Lower leg skin (tissue), 3 donors: ENCODE data around the gene E2F2.

ENCODE experiments used
- POLR2A ChIP-seq, 2 donors: fragments of 450-650 bp; IDR thresholded peaks; one replicate each; pipeline ENCODE4 v1.6.1; 2016 to 2017; ENCODE audit warnings: antibody characterized with exemption in 2 of 2, mild to moderate bottlenecking in 1 of 2, moderate library complexity in 1 of 2
- TF ChIP-seq, protein P1 (sequence below), 3 donors: fragments of 450-650 bp; IDR thresholded peaks; one replicate each; pipeline ENCODE4 v1.5.1; 2016; ENCODE audit warnings: antibody characterized with exemption in 3 of 3, mild to moderate bottlenecking in 3 of 3, moderate library complexity in 2 of 3

- TF ChIP-seq, protein P1, sequence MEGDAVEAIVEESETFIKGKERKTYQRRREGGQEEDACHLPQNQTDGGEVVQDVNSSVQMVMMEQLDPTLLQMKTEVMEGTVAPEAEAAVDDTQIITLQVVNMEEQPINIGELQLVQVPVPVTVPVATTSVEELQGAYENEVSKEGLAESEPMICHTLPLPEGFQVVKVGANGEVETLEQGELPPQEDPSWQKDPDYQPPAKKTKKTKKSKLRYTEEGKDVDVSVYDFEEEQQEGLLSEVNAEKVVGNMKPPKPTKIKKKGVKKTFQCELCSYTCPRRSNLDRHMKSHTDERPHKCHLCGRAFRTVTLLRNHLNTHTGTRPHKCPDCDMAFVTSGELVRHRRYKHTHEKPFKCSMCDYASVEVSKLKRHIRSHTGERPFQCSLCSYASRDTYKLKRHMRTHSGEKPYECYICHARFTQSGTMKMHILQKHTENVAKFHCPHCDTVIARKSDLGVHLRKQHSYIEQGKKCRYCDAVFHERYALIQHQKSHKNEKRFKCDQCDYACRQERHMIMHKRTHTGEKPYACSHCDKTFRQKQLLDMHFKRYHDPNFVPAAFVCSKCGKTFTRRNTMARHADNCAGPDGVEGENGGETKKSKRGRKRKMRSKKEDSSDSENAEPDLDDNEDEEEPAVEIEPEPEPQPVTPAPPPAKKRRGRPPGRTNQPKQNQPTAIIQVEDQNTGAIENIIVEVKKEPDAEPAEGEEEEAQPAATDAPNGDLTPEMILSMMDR (IDR thresholded peaks at IDR 0.05) = no peak
- no peak for TF ChIP-seq POLR2A (IDR thresholded peaks at IDR 0.05)
These were observed 57.8 kb downstream of the E2F2 start for GRCh38 chr1:23473037-23473800.
